ENCODE data around the gene BMPER. TPM values are rescaled to one million over a fixed set of nuclear protein-coding genes. Genes with fewer than 3 reads are reported as not detected.

BMPER gene
- total and polyA plus RNA-seq, 2 donors from 2014 or later, result 0.60 to 0.80 TPM

DNA sequence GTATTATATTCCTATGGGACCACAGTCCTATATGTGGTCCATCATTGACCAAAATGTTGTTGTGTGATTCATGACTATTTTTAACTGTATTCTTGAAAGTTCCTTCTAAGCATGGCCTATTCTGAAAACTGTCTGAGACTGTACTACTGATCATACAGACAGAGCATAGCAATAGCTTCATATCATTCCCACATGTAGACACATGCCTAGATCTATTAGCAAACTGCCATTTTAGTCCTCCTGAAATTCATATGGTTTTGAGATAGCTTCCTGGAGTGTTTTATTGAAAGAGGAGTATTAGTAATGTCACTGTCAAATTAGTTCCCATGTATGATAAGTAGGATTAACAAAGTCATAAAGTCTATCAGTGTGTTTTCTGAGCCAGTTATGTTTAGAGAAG is 157.5 kb downstream of the BMPER start:
- H3K4me3 ChIP-seq (ENCODE audit: low read length in 3 of 3), result no peak overlapping the region
- no peak for FAIRE-seq

DNA sequence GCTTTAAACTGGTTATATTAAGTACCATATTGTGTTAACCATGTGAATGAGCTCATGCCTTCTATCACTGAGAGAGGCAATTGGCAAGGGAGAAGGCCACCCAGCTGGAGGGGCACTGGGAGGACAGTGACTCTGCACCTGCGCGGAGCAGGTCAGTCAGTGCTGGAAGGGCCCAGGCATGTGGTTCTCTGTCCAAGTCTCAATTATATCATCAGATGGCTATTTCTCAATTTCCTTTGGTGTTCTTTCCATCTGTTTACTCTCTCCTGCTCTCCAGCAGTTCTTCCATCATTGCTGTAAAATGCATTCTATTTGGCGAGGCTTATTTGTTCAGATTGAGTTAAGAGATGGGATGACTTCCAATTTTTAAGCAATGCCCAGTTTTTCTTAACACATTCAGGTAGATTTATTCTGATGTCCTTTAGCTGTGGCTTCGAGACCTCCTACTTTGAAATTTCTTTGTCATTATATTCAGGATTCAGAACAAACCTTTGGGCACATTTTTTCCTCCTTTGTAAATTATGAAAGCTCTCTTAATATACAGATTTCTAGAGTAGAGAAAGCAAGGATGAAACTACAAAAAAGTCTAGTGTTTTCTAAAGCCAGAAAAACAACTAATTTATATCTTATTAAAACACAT is 159.3 kb downstream of the BMPER start:
- H3K9ac ChIP-seq (ENCODE audit: low read length in 3 of 3), result no peak overlapping the region
- intact Hi-C loops (cut with DNase I), result no loop called here
- H3K4me1 ChIP-seq (ENCODE audit: control insufficient read depth in 2 of 3, insufficient read depth in 2 of 3, low read depth in 1 of 3, low read length in 3 of 3), result no peaks in the 10 kb centered on the region
- no peaks in the 10 kb centered on the region for H3K9me3 ChIP-seq (ENCODE audit: control insufficient read depth in 2 of 3, insufficient read depth in 1 of 3, low read length in 3 of 3)
- DNase-seq, result no peak
- H3K27me3 ChIP-seq (ENCODE audit: control insufficient read depth, insufficient read depth, low read length), result no peaks in the 10 kb centered on the region
- H3K36me3 ChIP-seq (ENCODE audit: control insufficient read depth in 2 of 3, insufficient read depth in 3 of 3, low read length in 3 of 3), result no peaks in the 10 kb centered on the region
- H3K27ac ChIP-seq (ENCODE audit: low read depth in 2 of 2, low read length in 2 of 2), result no peak overlapping the region
- FAIRE-seq, result no peak
- H3K4me3 ChIP-seq (ENCODE audit: low read length in 3 of 3), result no peak overlapping the region
- TF ChIP-seq, protein P1, sequence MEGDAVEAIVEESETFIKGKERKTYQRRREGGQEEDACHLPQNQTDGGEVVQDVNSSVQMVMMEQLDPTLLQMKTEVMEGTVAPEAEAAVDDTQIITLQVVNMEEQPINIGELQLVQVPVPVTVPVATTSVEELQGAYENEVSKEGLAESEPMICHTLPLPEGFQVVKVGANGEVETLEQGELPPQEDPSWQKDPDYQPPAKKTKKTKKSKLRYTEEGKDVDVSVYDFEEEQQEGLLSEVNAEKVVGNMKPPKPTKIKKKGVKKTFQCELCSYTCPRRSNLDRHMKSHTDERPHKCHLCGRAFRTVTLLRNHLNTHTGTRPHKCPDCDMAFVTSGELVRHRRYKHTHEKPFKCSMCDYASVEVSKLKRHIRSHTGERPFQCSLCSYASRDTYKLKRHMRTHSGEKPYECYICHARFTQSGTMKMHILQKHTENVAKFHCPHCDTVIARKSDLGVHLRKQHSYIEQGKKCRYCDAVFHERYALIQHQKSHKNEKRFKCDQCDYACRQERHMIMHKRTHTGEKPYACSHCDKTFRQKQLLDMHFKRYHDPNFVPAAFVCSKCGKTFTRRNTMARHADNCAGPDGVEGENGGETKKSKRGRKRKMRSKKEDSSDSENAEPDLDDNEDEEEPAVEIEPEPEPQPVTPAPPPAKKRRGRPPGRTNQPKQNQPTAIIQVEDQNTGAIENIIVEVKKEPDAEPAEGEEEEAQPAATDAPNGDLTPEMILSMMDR (IDR thresholded peaks at IDR 0.05; ENCODE audit: borderline replicate concordance, extremely low read depth, insufficient read depth), result no peak

More for the DNA sequence above, 157.5 kb downstream of the BMPER start:
- no peak for DNase-seq
- Histone ChIP-seq H3K27me3 (ENCODE audit: control insufficient read depth, insufficient read depth, low read length) (no peaks in the 10 kb centered on the region), H3K27ac (ENCODE audit: low read depth in 2 of 2, low read length in 2 of 2) (no peak overlapping the region), H3K36me3 (ENCODE audit: control insufficient read depth in 2 of 3, insufficient read depth in 3 of 3, low read length in 3 of 3) (no peaks in the 10 kb centered on the region), H3K9ac (ENCODE audit: low read length in 3 of 3) (no peak overlapping the region), H3K4me1 (ENCODE audit: control insufficient read depth in 2 of 3, insufficient read depth in 2 of 3, low read depth in 1 of 3, low read length in 3 of 3) (no peaks in the 10 kb centered on the region), H3K9me3 (ENCODE audit: control insufficient read depth in 2 of 3, insufficient read depth in 1 of 3, low read length in 3 of 3) (no peaks in the 10 kb centered on the region)
- TF ChIP-seq, protein P1 (IDR thresholded peaks at IDR 0.05; ENCODE audit: borderline replicate concordance, extremely low read depth, insufficient read depth), result no peak
- intact Hi-C loops (cut with DNase I), result no loop called here

DNA sequence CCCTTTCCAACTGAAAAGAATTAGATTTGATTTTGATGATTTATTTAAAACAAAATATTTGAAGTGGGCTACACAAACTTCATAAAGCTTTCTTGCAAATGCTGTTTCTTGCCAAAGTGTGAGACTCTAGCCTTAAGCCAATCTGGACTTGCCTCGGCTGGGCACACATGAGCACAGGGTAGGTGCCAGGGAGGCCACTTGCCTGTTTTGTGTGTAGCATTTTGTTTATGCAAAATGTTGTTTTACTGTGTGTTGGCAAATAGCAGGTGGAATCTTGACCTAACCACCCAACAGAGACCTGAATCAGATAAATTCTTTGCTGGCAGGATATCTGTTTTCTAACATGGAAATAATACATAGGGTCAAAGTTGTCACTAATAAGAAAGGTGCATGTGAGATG is 161.1 kb downstream of the BMPER start:
- H3K27ac ChIP-seq (ENCODE audit: low read depth in 2 of 2, low read length in 2 of 2), result no peak overlapping the region
- H3K27me3 ChIP-seq (ENCODE audit: control insufficient read depth, insufficient read depth, low read length), result no peaks in the 10 kb centered on the region
- no peak for DNase-seq
- H3K4me3 ChIP-seq (ENCODE audit: low read length in 3 of 3), result no peak overlapping the region
- no peaks in the 10 kb centered on the region for H3K36me3 ChIP-seq (ENCODE audit: control insufficient read depth in 2 of 3, insufficient read depth in 3 of 3, low read length in 3 of 3)
- H3K9me3 ChIP-seq (ENCODE audit: control insufficient read depth in 2 of 3, insufficient read depth in 1 of 3, low read length in 3 of 3), result no peaks in the 10 kb centered on the region
- no peak overlapping the region for H3K9ac ChIP-seq (ENCODE audit: low read length in 3 of 3)
- intact Hi-C loops (cut with DNase I), result no loop called here
- no peak for FAIRE-seq
- no peaks in the 10 kb centered on the region for H3K4me1 ChIP-seq (ENCODE audit: control insufficient read depth in 2 of 3, insufficient read depth in 2 of 3, low read depth in 1 of 3, low read length in 3 of 3)
- TF ChIP-seq, protein P1 (IDR thresholded peaks at IDR 0.05; ENCODE audit: borderline replicate concordance, extremely low read depth, insufficient read depth), result no peak
